HG02885 (cell line): Measurements from ENCODE around the gene ZBTB46.

ENCODE experiments used
- ATAC-seq: cut with Tn5 transposase; IDR thresholded peaks from one replicate; pipeline ENCODE4 v1.9.1; 2021; ENCODE audit warnings: mild to moderate bottlenecking; ENCODE audit not compliant: unreplicated experiment, poor library complexity

The ZBTB46 gene

DNA sequence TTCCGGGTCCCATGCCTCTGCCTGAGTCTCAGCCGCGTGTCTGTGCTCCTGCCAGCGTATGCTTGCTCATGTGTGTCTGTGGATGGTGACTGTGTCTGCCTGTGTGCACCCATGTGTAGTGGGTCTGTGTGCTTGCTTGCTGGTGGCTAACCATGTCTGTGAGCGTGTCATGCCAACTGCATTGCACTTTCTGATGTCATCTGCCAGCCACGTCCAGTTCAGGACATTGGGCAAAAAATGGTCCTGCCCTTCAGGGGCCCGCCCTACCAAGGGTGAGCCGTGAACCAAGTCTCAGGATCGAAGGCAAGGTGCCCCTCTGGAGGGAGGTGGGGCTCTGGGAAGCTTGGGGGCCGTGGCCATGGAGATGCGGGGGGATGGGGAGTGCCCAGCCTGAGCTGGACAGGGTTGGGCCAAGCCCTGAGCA is 9.4 kb upstream of the ZBTB46 start:
- no peak for ATAC-seq

DNA sequence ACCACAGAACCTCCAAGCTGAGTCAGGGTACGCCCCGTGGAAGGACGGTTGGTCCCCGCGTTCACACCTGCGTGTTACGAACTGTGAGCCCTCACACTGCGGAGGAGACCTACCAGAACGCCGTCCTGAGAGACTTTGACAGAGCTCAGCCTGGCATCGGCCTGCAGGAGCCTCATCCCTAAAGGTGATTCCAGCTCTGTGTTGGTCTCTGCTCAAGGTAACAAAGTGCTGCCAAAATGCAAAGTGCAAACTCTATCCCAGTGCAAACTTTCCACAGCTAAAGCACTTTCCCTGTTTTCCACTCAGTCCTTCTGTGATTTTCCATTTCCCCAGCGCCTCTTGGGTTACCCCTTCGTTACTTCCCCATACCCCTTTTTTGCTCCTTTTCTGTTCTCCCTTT is 8.6 kb upstream of the ZBTB46 start:
- ATAC-seq: no peak

DNA sequence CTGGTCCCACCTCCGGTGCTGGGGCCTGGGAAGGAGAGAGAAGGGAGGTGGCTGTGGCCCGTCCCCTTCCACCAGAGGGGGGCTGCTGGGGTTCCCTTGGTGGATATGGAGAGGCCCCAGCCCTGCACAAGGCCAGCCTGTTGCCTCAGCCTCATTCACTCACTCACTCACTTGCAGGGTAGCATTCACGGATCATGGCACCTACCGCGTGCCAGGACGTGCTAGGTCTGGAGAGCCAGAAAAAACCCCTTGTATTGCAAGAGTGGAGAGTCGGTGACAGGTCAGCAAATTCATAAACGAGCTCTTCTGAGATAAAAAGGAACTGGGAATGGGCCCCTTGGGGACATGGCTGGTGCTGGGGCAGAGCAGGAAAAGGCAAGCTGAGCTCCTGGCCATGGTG is 6.4 kb upstream of the ZBTB46 start:
- ATAC-seq: no peak

DNA sequence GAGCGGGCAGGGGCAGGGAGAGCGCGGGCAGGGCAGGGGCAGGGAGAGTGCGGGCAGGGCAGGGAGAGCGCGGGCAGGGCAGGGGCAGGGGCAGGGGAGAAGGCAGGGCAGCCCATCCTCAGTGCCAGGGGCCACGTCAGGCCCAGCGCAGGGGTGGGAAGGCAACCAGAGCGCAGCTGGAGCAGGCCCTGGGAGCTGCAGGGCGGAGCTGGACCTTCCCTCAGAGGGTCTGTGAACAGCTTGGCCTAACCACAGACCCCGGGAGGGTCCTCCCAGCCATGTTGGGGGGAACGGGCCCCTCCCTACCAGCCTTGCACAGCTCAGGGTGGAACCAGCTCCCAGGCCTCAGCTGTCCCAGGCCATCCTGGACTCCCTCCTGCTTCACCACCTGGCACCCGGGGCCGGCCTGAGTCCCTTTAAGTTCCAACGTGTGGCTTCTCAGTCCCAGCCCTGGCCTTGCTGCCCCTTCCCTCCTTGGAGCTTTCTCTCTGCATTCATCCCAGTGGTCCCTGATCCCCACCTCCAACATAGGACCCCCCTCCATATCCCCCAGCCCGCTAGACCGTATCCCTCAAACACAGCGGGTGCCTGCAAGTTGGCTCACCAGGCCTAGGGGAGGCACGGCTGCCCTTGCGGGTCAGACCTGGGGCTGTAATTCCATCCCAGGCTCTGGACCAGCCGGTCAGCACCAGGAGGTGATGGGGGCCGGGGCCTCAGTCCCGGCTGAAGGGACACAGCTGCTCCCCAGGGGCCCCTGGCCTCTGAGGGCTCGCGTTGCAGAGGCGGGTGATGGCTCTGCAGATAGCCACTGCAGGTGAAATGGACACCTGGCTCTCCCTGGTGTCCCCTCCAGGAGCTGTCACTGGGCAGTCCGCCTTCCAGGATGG is 5.6 kb upstream of the ZBTB46 start:
- ATAC-seq: no peak

DNA sequence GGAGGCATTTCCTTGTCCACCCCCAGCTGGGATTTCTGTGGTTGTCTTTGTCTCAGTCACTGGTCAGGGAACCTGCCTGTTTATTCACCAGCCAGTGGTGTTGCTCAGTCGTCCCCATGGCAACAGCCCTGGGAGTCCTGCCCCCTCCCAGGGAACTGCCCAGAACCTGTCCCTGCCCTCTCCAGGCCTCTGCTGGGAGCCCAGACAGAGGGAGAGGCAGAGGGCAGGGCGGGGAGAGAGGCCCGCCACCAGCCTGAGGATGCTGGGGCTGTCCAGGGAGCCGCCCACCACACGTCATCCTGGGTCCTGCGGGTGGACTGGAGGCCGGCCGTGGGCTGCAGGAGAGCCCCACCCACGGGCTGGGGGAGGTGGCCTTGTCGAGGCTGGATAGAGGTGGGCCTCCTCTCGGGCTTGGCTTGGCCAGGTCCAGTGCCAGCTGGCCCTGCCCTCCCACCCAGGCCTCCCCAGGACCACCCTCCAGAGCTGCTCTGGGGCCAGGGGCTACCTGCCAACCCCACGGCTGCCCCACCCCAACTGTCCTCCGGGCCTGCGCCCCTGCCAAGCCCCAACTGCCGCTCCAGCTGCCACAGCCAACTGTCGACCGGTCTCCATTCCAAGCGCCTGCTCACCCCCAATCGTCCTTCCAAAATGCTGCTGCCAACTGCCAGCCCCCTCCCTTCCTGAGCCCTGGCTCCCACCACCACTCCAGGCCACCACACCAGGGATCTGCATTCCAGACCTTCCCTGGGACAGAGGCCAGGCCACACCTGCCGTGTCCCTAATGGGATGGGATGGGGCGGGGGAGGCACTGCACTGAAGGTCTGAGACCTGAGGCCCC is 4.2 kb upstream of the ZBTB46 start:
- no peak for ATAC-seq

DNA sequence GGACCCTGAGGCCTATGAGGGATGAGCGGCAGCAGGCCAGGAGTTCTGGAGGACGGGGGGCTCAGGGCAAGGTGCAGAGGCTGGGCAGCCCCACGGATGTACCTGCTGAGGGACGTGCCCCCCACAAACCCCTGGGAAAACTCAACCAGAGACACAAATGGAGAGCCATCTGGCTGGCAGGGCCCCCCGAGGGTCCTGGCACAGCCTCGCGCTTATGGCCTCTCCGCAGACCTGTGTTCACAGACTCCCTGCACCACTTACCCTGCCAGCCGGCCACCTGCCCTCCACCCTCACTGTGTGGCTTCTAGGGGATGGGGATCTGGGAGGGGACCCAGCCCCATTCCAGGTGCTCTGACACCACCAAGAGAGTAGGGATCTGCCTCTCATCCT is 3.4 kb upstream of the ZBTB46 start:
- no peak for ATAC-seq

DNA sequence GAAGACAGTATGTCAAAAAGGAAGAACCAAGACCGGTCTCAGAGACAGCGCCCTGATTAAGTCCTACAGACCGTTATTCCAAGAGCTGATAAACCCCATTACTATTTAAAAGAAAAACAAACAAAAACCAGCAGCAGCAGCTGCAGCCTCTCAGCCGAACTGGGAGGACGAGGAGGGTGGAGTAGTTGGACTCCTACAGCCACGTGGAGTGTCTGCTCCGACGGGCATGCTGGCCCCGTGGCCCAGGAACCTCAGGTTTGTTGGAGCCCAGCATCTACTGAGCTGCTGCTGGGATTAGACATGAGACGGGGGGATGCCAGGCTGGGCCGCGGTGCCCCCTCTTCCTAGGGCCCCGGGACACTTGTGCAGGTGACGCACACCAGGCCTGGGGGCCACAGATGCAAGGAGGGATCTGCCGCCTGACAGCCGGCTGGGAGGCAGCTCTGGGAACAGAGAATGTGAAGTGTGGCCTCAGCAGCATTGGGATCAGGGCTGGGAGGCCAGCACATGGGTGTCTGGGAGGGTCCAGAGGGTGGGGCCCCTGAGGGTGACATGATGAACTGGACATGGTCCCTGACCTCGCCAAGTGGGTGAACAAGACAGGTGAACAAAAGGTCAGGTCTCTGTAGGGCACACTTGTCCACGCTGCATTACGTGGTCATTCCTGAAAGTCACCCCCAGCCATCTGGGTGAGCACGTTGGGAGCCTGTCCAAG is 2.9 kb upstream of the ZBTB46 start:
- no peak for ATAC-seq

DNA sequence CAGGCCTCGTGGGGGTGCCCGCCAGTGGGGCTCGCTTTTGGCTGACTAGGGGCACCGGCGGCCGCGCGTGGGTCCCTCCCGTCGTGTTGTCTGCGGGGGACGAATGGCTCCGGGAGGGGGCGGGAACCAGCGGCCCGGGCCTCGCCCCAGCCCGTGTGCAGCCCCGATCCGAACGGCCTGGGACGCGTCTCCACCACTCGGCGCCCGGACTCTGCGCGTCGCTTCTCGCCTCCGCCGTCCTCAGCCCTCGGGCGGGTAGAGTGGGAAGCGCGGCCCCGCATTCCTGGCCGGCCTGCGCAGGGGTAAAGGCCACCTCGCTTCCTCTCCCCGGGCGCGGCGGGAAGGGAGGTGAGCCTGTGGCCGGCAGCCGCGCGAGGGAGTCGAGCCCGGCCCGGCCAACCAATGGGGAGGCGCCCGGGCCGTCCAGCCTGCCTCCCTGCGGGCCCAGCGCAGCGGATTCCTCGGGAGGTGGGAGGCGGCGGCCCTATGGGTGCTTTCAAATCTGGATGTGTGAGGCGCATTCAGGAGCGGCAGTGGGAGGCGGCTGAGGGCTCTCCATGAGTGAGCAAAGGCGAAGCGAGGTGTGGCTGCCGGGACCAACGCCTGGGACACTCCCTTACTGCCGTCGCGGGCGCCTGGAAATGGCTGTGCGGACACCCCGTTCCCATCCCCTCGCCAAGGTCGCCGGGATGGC is 1.1 kb upstream of the ZBTB46 start:
- peak; percentile 5 for ATAC-seq

DNA sequence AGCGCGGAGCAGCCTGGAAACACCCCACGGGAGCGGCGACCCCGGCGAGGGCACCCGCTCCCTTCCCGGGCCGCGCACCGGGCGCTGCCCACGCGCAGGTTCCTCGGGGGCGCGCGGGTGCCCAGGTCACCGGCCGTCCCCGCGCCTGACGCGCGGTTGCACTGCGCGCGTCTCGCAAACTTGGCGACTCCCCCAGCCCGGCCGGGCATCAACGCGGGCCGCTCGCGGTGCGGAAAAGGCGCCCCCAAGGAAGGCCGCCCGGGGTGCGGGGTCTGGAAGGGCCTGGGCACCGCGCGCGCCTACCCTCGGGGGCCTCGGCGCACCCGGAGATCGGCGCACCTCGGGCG is 555 bp upstream of the ZBTB46 start:
- peak; percentile 15 for ATAC-seq

DNA sequence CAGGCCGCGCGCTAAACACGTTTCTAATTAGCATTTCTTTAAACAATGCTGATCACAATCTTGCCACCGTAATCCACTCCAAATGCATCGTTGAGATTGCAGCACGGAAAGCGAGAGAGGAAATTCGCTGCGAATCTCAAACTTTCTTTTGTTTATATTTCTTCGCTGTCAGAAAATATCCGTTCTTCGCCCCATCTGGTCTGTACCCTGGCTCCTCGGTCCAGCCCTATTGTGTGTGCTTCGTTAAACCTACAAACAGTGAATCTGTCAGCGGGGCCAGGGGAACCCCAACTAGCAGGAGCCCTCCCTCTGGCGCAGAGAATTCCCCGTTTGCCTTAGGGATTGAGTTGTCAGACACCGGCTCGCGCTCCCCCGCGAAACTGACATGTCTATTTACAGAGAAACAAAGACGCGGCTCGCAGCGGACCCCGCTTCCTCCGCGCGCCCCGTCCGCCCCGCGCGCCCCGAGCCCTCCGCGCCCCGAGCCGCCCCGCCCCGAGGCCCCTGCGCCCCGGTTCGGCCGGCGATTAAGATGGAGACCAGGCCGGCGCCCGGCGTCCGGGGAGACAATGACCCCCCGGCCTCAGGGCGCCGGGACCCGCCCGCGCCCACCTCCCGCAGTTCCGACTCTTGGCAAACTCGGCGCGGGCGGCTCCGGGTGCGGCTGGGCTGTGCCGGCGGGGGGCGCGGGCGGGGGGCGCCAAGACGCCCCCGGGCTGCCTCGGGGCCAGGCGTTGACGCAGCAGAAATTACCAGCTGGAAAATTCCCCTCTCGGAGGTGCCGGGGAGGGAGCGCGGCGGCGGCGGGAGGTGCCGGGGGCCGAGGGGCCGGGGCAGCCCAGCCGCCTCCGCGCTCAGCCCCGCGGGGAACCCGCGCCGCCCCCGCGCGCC is 874 bp downstream of the ZBTB46 start:
- peak; percentile 9 for ATAC-seq

DNA sequence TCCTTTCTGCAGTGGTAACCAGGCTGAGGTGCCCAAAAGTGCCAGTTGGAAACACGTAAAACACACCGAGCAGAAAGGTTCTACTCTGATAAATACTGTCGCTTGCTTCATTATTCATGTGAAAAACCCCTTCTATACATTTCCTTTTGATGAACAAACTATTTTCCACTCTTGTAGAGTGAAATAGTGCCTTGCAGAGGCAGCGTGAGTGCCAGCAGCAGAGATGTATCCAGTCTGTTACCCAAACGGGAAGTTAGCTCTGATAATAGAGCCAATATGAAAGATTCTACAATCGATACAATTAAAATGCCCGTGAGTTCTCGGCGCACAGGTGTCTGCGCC is 1.5 kb downstream of the ZBTB46 start:
- ATAC-seq: no peak

DNA sequence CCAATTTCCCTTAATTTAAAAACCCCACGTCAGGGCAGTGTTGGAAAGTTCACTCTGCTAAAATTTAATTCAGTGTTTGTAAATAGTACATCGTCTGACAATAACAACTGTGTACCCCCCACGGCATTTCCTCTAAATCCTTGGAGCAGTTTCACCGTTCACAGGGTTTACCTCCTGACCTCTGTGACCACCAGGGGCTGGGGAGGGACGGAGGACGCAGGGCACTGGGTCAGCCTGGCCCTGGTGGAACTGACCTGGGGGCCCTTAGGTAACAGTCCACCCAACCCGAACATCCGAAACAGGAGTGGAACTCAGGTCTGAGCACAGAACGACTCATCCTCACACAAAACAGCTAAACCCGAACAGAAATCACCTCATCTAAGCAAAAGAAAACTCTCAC is 2.1 kb downstream of the ZBTB46 start:
- no peak for ATAC-seq

DNA sequence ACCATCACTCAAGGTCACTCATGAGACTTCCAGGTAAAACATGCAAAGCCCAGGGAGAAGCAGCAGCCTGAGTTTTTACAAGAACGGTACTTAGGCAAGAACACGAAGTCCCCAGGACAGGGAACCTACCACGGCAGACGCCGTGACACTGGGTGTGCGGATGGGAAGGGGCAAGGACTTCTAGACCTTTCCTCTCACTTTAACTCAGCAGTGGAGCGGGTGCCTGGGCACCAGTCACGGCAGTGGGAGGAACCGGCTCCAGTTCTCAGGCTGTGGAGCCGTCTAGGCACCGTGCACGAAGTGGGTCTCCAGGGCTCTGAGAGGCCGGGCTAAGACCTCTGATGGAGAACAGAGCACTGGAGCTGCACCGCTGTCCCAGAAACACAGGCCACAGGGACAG is 2.5 kb downstream of the ZBTB46 start:
- ATAC-seq: no peak

DNA sequence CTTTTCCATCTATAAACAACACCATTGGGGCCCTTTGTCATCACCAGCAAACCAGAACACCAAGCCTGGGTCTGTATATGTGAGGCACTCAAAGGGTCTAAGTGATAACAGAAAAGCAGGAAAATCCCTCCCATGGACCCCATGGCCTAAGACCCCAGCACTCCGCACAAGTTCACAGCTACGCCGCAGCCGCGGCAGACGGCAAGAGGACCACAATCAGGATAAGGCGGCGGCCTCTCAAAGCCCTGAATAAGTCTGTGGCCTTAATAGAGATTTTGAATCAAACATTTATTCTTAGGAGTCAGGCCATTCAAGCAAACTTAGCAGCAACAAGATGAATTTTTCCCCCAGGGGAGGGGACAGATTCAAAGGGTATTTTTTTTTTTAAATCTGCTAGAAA is 2.9 kb downstream of the ZBTB46 start:
- ATAC-seq: no peak

DNA sequence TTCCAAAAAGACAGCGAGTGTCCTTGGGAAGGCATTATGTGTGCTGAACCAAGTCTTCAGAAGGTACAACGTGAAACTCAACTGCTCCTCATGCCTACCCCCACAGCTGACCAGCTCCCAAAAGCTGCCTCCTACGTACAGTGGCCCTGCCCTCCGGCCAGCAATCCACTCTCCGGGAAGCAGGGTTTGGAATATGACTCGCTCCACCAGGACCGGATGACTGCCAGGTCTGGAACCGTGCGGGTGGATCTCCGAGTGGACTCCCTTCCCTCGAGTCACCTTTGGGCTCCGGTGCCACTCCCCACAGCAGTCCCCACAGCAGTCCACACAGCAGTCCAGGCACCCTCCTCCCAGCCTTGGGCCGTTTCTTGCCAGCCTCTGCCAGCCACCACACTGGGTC is 4.3 kb downstream of the ZBTB46 start:
- ATAC-seq: no peak

DNA sequence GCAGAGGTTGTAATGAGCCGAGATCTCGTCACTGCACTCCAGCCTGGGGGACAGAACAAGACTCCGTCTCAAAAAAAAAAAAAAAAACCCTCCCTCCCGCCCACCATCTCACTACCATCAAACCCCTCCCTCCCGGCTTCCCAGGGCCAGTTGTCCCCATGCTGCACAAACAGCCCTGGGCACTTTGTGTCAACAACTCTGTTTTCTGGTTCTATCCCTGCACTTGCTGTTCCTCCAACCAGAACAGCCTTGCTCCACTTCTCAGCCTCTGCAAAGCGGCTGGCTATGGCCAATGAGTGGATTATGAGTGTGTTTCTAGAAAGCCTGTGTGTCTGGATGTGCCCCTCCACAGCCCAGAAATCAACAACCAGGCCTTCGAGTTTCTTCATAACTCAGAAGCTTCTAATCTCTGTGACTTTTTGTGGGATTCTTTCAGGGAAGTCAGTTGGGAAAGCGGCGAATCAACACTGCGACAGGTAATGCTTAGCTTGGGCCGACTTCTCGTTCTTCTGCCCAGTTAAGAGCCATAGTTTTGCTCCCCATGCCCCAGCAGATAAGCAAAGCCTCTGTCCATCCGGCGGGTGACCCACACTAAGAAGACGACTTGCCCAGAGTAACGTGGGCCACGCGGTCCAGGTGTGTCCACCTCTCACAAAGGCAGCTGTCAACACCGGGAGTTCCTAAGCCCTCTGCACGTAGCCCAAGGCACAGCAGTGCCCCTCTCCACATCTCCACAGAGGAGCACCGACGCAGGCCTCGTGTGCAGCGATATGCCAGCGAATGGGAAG is 5.5 kb downstream of the ZBTB46 start:
- no peak for ATAC-seq

DNA sequence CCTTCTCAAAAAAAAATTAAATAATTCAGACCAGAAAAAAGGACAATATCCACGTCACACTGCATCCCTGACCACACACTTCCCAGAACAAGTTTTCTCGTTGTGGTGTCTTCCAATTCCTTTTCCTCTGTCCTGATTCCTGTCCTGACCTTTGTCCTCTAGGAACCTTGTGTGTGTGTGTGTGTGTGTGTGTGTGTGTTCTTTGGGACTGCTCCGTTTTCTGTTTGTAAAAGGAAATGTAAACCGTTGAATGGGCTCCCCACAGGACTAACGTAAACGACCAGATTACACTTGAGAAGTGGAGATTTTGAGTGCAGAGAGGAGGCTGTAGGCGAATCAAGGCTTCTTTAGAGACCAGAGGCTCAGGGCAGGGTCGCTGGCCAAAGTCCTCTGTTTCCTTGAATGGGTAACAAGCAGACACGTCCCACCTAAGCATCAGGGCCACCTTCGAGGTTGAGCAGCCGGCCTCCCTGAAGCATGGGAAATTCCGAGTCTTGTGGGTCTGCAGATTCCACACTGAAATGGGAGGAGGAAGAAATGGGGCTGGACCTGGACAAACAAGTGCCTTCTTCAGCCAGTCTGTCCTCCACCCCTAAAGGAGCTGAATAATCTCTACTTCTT is 7.3 kb downstream of the ZBTB46 start:
- ATAC-seq: no peak

DNA sequence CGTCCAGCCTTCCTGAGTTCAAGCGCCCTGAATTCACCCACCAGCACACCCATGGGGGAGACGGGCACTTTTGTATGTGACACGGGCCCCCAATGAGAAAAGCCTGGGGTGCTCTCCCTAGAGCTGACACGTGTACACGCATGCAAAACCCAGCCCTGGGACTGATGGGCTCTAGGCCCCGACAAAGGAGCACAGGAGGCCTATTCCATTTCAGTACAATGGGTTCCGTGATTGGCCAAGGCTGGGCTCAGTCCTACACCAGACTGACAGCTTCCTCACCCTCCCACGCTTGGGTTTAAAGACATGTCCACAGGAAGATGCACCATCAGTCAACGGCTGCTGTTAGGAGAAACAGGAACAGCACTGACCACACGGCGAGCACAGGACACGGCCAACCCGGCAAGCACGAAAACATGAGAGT is 8.8 kb downstream of the ZBTB46 start:
- ATAC-seq: no peak
